GM18907 (cell line): ENCODE results near the gene ZNF324B.
"Not testable (repeated sequence)": the region's sequence is repeated elsewhere in the genome, so short reads cannot be mapped to it uniquely, and the experiment has no call there.

ENCODE experiments used
- ATAC-seq: cut with Tn5 transposase; IDR thresholded peaks from one replicate; pipeline ENCODE4 v1.9.1; 2021; ENCODE audit warnings: mild to moderate bottlenecking, moderate library complexity; ENCODE audit not compliant: unreplicated experiment

ZNF324B gene

DNA sequence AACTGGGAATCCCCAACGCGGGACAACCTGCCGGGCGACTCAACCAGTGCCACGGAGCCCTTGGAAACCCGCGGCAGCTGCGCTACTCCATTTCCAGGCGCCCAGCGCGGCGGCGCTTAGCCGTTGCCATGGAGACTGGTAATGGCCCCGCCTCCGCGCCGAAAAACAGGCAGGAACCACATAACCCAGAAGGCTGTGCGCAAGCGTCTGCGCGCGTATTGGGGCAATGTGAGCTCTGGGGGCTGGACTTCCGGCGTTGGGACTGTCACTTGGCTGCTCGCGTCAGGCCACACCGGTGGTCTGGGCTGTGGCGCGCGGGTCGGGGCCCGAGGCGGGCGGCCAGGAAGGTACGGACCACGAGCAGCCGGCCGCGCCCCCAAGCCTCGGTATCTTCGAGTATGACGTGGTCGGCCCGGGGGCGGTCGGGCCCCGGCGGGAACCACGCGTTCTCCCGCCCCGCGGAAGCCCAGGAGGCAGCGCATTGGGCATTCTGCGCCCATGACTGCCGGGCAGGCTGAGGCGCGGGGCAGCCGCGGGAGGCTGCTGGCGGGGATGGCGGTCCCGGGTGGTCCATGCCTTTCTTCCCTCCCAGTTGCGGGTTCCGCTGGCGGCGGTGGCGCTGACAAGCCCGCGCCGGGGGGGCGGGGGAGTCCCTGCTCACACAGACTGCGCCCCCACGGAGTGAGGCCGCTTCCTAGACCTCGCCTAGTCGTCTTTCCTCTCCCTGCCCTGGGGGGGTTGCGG, at the start of gene ZNF324B:
Gene ZNF324B, plus strand, starts transcription at position 265 of the 744 bp plus-strand sequence. CDS start 2,080 bp downstream, outside the sequence.
- ATAC-seq: peak; percentile 94

DNA sequence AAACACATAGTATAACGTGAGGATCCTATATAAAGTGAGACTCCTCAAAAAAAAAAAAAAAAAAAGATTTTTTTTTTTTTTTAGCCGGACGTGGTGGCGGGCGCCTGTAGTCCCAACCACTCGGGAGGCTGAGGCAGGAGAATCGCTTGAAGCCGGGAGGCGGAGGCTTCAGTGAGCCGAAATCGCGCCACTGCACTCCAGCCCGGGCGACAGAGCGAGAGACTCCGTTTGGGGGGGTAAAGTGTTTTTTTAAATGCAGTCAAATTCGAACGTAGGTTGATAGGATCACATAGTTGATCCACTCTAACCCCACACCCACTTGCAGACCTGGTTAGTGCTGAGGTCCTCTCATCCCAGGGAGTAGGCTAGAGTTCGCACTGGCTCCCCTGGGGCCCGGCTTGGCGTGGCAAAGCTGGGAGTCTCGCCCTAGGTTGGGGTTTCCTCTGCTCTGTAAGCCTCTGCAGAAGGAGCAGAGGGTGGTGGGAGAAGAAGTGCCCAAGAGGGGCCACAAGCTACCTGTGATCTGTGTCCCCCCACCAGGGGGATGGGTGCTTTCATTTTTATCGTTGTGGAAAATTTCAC, 49.5 kb upstream of the ZNF324B start:
- no peak for ATAC-seq

DNA sequence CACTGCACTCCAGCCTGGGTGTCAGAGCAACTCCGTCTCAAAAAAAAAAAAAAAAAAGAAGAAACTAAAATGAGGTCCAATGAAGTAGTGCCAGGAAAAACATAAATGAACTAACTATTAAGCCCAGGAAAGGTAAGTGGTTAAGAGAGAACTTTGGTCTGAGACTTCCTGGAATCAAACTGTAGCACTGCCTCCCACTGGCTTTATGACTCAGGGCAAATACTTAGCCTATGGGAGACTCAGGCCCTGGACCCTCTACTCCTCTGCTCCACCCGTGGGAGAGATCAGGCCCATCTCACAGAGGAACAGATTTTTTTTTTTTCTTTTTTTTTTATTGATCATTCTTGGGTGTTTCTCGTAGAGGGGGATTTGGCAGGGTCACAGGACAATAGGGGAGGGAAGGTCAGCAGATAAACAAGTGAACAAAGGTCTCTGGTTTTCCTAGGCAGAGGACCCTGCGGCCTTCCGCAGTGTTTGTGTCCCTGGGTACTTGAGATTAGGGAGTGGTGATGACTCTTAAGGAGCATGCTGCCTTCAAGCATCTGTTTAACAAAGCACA, 47.4 kb upstream of the ZNF324B start:
- ATAC-seq: not testable (repeated sequence)

DNA sequence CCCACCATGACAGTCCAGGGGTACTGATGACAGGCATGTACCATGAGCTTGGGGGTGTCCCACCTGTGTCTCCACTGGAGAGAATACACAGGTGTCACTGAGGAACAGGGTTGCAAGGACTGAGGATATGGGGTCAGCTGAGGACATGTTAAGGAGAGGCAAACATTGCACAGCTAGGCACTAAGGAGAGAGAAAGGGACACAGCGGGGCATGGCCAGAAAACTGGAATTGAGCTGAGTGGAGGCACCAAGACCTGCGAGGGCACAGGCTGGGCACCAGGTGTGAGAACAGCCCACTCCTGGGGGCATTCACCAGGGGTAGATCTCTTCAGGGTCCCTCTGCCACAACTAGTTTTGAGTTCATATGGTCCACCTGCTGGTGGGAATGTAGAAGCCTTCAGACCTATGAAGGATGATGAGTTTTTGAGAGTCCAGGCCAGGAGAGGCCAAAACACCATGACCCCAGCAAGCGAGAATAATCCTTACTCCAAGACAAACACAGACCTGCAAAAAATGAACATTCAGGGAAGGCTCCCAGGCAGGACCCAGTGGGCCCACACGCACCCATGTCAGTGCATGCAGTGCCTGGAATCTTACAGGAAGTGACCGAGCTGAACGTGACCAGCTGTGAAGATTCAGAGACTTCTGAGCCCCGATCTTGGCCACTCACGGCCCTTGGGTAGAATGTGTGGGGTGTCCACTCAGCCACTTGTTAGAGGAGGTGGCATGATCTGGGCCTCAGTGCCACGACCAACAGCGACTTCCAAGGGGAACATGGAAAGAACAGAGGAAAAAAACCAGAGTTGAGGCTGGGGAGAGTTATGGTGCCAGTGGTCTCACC, 44.4 kb upstream of the ZNF324B start:
- ATAC-seq: no peak

DNA sequence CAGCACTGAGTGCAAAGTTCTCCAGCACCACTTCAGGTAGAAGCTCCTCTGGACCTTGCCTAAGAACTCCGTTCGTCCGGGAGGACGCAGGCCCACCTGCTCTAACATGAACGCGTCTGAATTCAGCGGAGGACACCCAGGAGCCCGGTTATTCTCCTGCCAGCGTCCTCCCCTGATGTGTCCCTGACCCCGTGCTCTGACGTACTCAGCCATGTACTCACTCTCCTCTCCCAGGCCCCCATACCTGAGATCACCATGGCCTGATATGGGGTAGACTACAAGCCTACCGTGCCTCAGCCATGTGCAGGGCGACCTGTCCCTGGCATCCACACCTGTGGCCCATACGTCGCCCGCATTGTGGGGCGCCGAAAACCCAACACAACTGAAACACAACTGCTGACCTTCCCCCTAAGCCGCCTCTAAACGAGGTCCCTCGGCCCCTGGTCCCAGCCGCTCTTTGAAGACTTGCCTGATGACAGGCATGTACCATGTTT, 43.7 kb upstream of the ZNF324B start:
- no peak for ATAC-seq

DNA sequence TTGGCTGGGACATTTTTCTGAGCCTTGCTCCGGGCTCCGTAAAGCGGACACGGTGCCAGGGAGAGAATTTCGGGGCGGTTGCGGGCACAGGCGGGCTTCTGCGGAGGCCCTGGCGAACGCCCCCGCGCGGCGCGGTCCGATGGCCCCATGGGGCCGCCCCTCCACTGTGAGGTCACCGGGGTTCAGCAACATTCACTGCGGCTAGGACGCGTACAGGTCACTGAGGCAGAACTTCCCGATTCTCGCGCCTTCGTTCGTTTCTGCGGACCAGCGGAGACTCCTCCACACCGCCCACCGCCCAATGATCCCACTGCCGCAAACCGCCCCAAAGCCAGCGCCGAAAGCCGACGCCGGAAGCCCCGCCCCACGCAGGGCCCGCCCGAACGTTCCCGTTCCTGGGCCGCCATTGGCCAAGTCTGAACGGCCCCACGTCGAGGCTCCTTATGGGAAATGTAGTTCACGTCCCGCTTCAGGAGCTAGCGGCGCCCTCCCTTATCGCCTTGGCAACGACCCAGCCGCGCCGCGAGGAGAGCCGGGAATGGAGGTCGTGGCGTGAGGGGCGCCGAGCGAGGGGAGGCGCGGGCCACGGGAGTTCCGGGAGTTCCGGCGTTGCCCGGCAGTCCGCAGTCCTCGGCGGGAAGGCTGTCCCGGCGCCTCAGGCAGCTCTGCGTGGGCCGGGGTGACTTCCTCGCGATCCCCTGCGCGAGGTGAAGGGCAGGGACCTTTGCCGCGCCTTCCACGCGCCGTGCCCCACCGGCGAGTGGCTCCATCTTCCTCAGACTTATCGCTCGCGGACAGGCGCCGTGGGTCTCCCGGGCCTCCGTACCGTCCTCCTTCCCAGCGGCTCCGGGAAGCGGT, 43.0 kb upstream of the ZNF324B start, which contains the start of gene ZNF584:
Gene ZNF584, plus strand, starts transcription at position 498 of the 858 bp plus-strand sequence. CDS start 499 bp downstream, outside the sequence.
- ATAC-seq: peak; percentile 91

DNA sequence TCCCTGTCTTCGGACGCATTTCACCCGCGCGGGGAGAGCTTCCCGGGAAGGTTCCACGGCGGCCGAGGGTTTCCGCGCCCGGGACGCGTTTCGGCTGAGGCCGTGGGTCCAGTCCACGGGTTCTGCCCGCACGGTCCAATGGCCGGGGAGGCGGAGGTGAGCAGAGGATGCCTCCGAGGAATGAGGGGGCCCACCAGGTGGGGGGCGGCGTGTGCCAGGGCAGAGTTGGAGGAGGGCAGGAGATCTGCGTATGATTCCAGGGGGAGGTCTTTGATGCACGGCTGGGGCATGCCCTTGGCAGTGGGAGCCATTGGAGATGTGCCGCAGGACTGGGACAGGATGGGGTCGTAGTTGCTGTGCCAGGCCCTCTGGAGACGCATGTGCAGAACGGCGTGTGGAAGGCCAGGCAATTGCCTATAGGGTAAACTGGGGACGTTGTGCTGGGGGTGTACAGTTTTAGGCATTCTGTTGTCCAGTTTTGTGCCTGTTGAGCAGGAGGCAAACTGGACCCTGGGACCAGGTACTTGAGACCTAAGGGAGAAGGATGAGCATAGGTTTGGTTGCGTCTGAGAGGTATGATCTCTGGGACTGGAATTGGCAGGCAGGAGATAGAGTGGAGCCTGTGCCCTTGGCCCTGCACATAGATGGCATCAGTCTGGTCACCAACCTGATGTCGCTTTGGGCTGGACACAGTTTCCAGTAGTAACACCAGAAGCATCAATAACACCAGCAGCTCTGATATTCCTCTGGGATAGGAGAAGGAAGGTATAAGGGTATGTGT, 42.2 kb upstream of the ZNF324B start:
- ATAC-seq: peak; percentile 26

DNA sequence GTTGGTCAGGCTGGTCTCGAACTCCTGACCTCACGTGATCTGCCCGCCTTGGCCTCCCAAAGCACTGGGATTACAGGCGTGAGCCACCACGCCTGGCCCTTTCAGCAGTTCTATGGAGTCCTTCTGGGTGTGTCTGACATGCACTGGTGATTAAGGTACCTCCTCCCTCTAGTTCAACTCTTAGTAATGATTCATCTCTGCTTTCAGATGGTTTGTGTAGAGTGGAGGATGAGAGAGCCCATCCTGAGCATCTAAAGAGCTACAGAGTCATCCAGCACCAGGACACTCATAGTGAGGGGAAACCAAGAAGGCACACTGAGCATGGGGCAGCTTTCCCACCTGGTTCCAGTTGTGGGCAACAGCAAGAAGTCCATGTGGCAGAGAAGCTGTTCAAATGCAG, 34.8 kb upstream of the ZNF324B start:
- ATAC-seq: no peak

DNA sequence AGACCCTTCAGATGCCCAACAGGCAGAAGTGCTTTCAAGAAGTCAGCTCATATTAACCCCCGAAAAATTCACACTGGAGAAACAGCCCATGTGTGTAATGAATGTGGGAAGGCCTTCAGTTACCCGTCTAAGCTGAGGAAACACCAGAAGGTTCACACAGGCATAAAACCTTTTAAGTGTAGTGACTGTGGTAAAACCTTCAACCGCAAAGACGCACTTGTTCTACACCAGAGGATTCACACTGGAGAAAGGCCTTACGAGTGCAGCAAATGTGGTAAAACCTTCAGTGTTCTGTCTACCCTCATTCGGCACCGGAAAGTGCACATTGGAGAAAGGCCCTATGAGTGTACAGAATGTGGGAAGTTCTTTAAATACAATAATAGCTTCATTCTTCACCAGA, 34.4 kb upstream of the ZNF324B start:
- ATAC-seq: no peak

DNA sequence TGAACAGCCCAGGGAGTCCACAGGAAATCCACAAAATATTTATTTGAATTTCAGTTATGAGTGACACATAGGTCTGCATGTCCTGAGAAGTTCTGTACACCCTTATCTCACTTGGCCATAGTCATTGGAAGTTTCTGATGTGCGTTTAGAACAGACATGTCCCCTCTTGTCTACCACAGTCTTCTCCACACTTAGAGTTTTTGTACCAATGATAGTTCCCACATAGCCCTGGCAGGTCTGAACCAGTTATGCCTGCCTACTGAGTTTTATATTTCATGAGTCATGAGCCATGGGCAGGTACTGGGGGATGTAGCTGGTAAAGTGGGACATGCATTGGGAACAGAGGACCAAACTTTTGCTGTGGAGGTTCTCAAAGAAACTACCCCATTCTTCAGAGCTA, 22.8 kb upstream of the ZNF324B start:
- no peak for ATAC-seq

DNA sequence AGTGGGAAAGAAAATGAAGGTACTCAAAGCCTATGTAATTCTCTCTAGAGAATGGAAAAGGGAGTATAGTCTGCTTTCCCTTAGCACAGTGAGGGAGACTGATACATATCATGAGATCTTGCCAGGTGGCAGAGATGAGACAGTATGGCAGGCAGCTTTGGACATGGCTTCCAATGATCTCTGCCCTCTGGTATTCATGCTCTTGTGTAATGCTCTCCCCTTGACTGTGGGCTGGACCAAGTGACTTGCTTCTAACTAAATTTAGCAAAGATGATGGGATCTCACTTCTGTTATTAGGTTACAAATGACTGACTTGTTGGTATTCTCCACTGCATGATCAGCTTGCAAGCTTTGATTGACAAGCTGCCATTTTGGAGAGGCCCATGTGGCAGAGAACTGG, 21.7 kb upstream of the ZNF324B start:
- ATAC-seq: no peak

DNA sequence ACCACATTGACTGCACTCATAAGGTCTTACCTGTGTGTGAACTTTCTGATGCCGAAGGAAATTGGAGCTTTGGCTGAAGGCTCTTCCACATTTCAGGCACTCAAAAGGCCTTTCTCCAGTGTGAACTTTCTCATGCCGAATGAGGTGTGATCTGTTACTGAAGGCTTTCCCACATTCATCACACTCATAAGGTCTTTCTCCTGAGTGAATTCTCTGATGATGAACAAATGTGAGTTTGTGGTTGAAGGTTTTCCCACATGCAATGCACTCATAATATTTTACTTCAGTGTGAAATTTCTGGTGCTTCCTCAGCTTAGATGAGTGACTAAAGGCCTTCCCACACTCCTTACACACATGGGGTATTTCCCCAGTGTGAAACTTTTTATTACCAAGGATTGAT, 17.2 kb upstream of the ZNF324B start:
- no peak for ATAC-seq

DNA sequence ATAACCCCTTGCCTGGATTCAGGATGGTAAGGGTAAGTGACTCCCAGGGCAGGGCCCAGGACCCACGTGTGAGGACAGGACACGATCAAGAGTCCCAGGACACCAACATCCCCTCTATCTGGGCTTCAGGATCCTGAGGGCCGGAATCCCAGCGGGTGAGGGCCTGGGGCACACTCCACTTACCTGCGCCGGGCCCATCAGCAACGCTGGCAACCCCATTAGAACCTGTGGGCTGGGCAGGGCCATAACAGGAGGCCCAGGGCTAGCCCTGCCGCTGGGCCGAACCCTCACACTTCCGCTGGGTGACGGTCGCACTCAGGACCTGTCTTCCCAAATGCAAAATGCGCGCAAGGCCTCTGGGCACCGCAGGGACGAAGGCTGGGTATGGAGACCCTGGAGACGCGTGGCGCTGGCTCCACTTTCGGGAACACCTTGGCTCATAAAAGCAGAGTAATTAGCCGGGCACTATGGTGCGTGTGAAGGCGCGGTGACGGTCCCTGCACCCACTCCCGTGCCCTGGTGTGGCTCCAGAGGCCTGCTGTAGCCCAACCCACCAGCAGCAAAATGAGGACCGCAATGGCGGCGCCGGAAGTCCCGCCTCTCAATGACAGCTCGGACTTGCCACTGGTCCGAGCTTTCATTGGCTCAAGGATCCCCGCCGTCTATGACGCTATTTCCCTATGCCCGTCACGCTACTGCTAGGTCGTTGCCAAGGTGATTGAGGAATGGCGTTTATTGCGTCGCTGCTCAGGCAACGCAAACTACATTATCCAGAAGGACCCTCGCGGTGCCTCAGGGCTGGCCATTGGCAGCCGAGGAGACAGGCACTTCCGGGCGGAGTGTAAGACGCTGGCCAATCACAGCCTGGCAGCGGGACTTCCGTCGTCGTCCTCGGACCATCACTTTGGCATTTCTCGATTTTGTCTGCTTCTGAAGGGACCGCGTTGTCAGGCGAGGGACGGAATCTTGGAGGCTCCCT, 11.6 kb upstream of the ZNF324B start, which contains the start of gene ZNF132:
Gene ZNF132, minus strand, starts transcription at position 578 of the 979 bp plus-strand sequence. Its CDS starts 332 bp downstream, at position 246.
- ATAC-seq: peak; percentile 90

DNA sequence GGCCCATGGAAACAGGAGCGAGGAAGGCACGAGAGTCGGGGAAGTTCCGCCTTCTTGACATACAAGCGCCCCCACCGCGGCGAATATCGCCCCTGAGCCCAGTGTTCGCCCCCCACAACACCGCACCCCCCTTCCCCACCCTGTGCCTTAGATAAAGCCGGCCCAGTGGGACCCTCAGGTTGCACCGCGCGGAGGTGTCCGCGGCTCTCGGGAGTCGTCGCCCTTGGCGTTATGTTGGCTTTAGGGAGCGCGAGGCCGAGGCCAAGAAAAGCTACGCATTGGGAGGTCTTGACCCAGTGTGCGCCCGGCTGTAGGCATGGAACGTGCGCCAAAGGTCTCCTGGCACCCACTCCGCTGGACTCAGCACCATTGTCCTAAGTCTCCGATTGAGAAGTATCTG, 10.9 kb upstream of the ZNF324B start:
- ATAC-seq: no peak

DNA sequence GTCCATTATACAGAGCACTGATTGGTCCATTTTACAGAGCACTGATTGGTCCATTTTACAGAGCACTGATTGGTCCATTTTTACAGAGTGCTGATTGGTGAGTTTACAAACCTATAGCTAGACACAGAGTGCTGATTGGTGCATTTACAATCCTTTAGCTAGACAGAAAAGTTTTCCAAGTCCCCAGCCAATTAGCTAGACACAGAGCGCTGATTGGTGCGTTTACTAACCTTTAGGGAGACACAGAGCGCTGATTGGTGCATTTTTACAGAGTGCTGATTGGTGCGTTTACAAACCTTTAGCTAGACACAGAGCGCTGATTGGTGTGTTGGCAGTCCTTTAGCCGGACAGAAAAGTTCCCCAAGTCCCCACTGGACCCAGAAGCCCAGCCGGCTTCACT, 8.4 kb upstream of the ZNF324B start:
- ATAC-seq: not testable (repeated sequence)

DNA sequence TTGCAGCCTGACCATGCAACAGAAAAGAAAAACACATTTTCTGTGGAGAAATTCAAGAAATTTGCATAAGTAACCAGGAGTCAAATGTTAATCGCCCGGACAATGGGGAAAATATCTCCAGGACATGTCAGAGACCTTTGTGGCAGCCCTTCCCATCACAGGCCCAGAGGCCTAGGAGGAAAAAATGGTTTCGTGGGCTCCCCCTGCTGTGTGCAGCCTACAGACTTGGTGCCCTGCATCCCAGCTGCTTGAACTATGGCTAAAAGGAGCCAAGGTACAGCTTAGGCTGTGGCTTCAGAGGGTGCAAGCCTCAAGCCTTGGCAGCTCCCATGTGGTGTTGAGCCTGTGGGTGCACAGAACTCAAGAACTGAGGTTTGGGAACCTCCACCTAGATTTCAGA, 2.6 kb upstream of the ZNF324B start:
- ATAC-seq: not testable (repeated sequence)

DNA sequence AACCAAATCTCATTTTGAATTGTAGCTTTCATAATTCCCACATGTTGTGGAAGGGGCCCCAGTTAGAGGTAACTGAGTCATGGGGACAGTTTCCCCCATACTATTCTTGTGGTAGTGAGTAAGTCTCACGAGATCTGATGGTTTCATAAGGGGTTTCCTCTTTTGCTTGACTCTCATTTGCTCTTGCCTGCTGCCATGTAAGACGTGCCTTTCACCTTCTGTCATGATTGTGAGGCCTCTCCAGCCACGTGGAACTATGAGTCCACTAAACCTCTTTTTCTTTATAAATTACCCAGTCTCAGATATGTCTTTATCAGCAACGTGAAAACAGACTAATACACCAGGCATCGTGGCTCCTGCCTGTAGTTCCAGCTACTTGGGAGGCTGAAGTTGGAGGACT, 1.4 kb upstream of the ZNF324B start:
- ATAC-seq: not testable (repeated sequence)

DNA sequence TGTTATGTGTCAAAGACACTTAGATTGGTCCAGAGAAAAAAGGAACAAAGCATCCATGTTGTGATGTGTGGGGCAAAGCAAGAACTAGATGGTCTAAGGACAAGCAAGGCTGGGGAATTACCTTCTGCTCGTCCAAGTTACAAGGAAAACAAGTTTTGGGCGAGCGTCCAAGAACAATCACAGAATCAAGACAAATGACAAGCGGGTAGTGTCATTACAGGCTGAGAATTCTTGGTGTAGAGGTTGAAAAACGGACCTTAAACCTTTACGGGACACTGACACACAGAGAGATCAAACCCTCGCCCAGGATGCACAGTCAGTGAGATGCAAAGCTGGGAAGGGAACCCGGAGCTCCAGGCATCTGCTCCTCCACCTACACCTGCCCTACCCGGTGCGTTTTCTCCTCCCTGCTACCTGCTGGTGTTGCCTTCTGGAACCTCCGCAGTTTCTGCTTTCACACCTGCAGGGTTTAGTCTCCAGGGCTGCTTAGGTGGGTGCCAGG, 515 bp upstream of the ZNF324B start:
- ATAC-seq: no peak
